Endometrial microvascular endothelial cells (primary cell): ENCODE results near the gene KRTAP5-1. TPM values are rescaled to one million over a fixed set of nuclear protein-coding genes. Genes with fewer than 3 reads are reported as not detected.

ENCODE experiments used
- in situ Hi-C: cut with HindIII; loops from 2 replicates; pipeline ENCODE4 v1.10.0; 2017; ENCODE audit warnings: low sequenced_read_pairs, low pct_unique_long_range_greater_than_20kb; ENCODE audit errors: inconsistent ontology term
- total RNA-seq: library from RNA; depleted of rRNA; stranded (reverse); fragments of >200 nt; gene quantifications from one replicate; pipeline ENCODE4 v1.2.3, GENCODE V29; 2015; ENCODE audit errors: inconsistent ontology term

The KRTAP5-1 gene
- total RNA-seq, 1 donor from 2014 or later: not detected

- in situ Hi-C loops: no loop called here
Observed at GRCh38 chr11:1549338-1550330, 35.4 kb downstream of the KRTAP5-1 start.

DNA sequence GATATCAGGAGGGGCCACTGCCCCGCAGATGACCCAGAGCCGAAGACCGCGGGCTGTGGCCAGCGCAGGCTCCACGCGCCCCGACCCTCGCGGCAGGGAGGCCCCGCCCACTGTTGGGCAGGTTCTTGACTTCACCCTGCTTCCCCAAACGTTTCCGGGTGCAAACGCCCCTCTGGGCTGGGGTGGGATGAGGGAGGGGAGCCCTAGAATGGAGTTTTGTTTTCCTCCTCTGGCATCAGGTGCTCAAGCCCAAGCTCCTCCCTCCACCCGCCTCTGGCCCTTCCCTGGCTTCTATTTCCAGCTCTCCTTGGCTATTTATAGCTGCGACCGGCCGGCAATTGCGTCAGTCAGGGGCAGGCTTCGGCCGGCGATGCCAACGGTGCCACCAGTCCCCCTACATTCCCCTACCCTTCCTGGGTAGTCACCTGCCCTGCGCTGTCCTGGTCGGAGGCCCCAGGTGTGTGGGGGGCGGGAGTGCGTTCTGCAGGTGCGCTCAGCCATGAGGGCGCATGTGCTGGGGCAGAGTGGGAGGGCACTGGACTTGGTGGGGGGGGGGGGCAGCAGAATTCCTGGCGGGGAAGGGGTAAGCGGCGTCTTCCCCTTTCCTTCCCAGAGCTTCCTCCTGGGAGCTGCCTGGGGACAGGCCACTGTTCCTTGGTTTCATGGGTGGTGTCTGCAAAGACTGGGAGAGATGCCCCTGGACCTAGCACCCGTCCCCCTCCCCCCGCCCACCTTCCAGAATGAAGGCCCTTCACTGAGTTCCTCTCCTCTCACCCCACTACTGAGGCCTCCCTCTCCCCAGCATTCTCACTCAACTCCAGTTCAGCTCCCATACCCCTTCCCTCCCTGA lies 36.6 kb downstream of the KRTAP5-1 start:
- in situ Hi-C loops: no loop called here

DNA sequence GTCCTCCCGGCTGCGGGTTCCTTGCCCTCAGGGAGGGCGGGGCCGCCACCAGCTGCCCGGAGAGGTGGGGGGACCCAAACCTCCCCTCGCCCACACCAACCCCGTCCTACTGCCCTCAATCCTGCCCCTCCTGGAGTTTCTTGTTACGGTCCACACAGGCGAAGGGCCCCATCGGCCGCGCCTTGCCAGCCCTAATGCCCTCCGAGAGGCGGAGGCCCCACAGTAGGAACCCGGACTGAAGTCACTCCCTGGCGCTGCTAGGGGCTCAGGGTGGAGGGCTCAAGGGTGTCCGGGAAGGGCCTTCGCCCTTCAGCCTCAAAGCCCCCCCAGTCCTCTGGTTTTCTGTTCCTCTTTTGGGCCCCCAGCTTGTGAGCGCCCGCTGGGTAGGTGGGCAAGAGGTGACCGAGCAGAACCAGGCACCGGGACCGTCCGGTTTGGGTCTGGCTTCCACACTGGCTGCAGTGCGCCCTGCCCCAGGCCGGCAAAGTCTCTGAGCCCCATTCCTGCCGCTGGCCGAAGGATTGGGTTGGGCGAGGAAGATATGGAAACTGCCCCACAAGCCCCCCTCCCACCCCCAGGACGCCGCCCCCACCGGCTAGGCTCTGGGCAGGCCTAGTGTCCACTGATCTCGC lies 37.5 kb downstream of the KRTAP5-1 start:
- in situ Hi-C loops: no loop called here

- in situ Hi-C loops: no loop called here
Observed at GRCh38 chr11:1546536-1547466, 38.3 kb downstream of the KRTAP5-1 start.

- in situ Hi-C loops: no loop called here
Observed at GRCh38 chr11:1546077-1546535, 39.0 kb downstream of the KRTAP5-1 start.

DNA sequence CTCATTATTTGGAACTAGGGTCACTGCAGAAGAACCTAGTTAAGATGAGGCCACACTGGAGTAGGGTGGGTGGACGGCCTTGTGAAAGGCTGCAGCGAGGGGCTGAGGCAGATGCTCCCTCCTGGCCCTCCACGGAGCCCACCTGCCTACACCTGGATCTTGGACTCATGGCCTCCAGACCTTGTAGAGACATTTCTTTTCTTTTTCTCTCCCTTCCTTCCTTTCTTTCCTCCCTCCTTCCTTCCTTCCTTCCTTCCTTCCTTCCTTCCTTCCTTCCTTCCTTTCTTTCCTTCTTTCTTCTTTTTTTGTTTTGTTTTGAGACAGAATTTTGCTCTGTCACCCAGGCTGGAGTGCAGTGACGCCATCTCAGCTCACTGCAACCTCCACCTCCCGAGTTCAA lies 39.7 kb downstream of the KRTAP5-1 start:
- in situ Hi-C loops: no loop called here

DNA sequence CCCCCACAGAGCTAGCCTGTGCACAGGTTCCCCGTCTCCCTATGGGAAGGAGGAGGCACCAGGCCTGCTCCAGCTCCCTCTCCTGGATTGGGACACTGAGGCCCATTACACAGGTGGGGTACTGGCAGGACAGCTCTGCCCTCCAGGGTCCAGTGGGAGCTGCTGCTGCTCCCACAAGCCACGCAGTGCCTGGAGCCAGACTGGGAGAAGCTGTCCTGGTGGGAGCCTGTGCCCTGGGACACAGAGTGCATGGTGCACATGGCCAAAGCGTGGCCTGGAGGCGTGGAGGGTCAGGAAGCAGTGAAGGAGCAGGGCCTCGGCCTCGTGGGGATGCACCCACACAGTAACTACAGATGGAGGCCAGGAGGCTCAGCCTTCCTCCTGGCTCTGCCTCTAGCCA lies 40.5 kb downstream of the KRTAP5-1 start:
- in situ Hi-C loops: no loop called here

DNA sequence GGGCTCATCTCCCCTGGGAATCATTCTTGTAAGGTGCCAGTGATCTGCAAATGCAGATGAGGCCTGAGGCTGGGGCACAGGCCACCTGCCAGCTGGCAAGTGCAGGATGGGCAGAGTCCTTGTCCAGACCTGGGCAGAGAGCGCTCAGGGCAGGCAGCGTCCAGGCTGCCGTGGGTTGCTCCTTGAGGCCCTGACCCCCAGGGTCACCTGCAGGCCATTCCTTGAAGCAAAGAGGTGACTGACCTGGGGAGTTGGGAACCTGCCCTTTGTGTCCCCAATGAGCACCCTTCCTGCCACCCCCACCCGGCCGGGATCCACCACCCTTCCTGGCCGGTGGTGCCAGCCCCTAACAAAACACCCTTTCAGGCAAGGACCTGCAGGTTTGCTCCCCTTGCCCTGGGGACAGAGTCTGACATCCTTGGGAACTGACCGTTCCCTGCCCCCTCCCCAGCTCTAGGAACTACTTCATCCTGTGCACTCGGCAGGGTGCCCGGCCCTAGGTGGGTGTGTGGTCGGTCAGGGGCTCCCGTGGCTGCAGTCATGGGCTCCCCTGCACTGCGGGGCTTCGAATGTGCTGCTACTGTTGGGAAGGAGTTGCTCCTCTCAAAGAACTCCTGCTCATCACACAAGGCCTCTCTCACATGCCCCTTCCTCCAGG lies 41.3 kb downstream of the KRTAP5-1 start:
- in situ Hi-C loops: no loop called here

GRCh38 chr11:1542267-1542666 lies 42.8 kb downstream of the KRTAP5-1 start:
- in situ Hi-C loops: no loop called here

DNA sequence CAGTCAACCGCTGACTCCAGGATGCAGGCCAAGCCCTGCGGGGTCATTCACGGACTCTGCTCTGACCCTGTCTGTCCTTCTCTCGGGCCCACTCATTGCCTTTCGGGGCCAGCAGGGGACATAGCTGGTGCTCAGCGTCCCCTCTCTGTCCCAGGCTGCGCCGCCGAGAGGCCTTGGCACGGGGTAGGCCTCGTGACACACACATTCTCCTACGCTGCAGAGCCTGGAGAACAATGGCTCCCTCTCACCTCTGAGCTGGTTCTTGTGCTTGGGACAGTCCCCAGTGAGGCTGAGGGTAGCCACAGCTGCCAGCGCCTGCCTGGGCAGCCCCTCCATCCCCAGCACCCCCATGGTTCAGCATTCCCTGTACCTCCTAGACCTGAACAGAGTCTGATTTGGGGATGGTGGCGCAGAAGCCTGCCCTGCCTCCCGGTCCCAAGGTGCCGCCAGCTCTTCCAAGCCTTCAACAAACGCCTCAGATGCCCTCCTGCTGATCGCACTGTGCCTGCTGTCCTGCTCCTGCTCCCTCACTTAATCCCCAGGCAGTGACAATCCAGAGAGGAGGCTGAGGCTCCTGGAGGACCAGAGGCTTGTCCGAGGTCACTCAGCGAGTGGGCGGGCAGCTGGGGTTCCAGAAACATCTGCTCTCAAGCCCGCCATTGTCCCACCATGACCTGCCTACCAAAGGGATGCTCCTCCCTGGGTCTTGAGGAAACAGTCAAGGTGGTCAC lies 43.4 kb downstream of the KRTAP5-1 start:
- in situ Hi-C loops: no loop called here

- in situ Hi-C loops: no loop called here
Observed at GRCh38 chr11:1540074-1540473, 45.0 kb downstream of the KRTAP5-1 start.

- in situ Hi-C loops: no loop called here
Observed at GRCh38 chr11:1538153-1538552, 46.9 kb downstream of the KRTAP5-1 start.

GRCh38 chr11:1536065-1536843 lies 48.8 kb downstream of the KRTAP5-1 start:
- in situ Hi-C loops: no loop called here

- in situ Hi-C loops: no loop called here
Observed at GRCh38 chr11:1534682-1535081, 50.4 kb downstream of the KRTAP5-1 start.
